KOPT-K1 (cell line): ENCODE measurements around the gene KRTAP13-2.

Experiments used
- H3K27ac ChIP-seq: fragments of 200-600 bp; sonication (generic); 2 replicates; pipeline ENCODE4 v1.5.1; 2016; ENCODE audit warnings: antibody characterized with exemption, mild to moderate bottlenecking, low read depth, low read length; ENCODE audit not compliant: poor library complexity, severe bottlenecking
- H3K36me3 ChIP-seq: fragments of 200-600 bp; sonication (generic); 2 replicates; pipeline ENCODE4 v1.5.1; 2017; ENCODE audit warnings: antibody characterized with exemption, mild to moderate bottlenecking, low read length, moderate library complexity; ENCODE audit not compliant: insufficient read depth
- H3K9me3 ChIP-seq: fragments of 200-600 bp; sonication (generic); 2 replicates; pipeline ENCODE4 v1.5.1; 2017; ENCODE audit warnings: antibody characterized with exemption, low read length, mild to moderate bottlenecking; ENCODE audit not compliant: insufficient read depth, poor library complexity, severe bottlenecking

Gene KRTAP13-2, protein sequence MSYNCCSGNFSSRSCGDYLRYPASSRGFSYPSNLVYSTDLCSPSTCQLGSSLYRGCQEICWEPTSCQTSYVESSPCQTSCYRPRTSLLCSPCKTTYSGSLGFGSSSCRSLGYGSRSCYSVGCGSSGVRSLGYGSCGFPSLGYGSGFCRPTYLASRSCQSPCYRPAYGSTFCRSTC

DNA sequence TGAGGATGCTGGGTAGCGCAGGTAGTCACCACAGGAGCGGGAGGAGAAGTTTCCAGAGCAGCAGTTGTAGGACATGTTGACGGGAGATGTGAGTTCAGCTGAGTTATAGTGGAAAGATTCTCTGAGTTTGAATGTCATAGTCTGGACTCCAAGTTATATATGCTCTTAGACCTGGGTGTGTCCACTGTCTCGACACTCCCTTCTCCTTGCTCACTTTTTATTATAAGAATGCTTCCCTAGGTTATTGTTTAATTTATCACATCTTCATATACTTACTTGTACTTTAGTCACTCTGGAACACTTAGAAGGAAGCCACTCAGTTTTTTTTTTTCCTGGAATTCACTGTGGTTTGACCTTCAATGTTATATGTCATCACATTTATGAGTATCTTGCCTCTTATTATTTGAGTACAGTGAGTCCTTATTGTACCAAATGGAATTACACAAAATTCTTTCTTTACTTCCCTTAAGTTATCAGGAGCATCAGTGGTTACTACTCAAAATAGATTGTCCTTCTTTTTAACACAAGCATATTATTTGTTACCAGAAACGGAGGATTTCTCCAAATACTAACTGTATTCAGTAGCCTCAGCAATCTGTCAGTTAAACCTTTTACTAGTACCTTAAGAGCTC lies at the start of gene KRTAP13-2:
Gene KRTAP13-2, minus strand, starts transcription at position 133 of the 632 bp plus-strand sequence. Its CDS starts 58 bp downstream, at position 75.
- Histone ChIP-seq H3K9me3 (no peaks in the 10 kb centered on the region), H3K36me3 (no peaks in the 10 kb centered on the region), H3K27ac (no peak within 1 kb of the TSS)

DNA sequence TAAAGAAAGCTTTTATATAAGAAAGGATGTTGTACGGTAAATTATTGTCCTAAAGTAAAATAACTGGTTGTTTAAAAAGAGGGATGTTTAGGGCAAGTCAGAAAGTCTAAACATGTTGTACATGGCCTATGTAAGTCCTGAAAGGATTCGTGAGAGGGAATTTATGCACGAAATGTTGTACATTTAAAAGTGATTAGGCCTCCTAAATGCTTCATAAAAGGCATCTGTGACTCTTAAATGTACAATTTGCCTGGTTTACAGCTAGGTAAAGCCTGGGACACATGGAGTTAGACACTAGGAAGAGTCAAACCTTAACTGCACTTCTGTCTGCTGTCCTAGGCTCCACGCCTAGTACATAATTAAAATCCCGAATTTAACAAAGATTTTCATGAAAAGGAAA lies 43.9 kb upstream of the KRTAP13-2 start:
- H3K27ac ChIP-seq, result no peak overlapping the region
- H3K9me3 ChIP-seq, result no peaks in the 10 kb centered on the region
- H3K36me3 ChIP-seq, result no peaks in the 10 kb centered on the region

DNA sequence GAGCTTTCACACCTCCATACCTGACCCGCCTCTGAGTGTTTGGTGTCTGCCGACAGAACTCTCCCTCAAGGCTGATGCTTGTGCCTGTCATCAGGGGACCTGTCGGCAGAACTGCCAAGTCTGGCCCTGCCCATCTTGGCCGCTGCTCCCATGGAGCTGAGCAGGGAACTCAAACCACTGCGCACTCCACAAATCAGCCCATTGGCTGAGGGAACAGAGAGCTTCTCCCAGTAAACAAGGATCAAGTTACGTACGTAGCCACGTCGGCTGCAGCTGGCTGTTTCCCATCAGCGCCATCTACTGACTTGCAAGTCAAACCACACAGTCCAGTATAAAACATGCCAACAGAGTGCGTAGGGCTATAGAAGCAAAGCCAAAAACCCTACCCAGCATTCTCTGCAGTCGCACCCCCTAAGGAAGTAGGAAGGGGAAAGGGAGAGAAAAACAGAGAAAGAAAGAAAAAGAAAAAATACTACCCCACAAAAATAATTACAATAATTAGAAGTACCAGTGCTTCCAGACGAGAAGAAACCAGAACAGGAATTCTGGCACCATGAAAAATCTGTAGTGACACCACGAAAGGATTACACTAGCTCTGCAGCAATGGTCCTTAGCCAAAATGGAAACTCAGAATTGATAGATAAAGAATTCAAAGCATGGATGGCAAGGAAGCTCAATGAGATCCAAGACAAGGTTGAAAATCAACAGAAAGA lies 36.9 kb upstream of the KRTAP13-2 start:
- Histone ChIP-seq H3K36me3 (no peaks in the 10 kb centered on the region), H3K27ac (no peak overlapping the region), H3K9me3 (peaks cover 7% of the 10 kb centered on the region)

DNA sequence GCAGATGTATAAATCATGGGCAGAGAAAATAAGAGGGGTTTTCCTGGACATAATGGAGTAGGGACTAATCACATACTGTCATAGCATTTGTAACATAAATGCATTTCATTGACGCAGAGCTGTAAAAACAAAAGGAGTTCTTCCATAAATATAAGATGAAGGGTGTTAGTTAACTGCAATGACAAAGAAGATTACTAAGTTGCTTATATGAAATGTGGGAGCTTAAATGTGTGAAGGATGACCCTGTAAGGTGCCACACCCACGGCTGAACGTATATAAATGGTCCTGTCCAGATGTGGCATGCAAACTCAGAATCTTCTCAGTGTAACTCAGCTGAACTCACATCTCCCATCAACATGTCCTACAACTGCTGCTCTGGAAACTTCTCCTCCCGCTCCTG lies 23.7 kb upstream of the KRTAP13-2 start, which contains the start of gene KRTAP13-1:
Gene KRTAP13-1, plus strand, starts transcription at position 301 of the 400 bp plus-strand sequence. Its CDS starts 56 bp downstream, at position 357.
- no peaks in the 10 kb centered on the region for H3K9me3 ChIP-seq
- no peaks in the 10 kb centered on the region for H3K36me3 ChIP-seq
- H3K27ac ChIP-seq, result no peak within 1 kb of the TSS

DNA sequence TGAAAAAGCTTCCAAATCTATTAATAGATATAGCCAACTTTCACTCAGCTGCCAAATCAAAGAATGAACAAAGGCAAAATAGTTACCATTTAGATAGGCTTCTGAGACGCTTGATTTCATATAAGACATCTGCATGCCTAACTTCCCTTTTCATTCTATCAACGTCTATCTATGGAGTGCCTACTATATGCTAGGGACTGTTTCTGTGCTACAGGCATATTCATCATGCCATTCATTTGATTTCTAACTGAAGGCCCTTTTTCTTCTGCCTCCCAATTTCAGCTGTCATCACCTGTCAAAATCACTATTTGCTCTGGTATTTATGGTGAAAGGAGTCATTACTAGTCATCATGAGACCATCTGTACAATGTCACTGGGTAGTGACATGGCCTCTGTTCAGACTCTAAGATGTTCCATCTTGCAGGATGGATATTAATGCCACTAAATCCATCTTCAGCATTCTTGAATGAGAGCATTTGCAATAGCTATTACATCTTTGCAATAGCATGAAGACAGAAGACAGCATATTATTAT lies 19.5 kb upstream of the KRTAP13-2 start:
- no peak overlapping the region for H3K27ac ChIP-seq
- peaks cover 5% of the 10 kb centered on the region for H3K9me3 ChIP-seq
- H3K36me3 ChIP-seq, result no peaks in the 10 kb centered on the region

DNA sequence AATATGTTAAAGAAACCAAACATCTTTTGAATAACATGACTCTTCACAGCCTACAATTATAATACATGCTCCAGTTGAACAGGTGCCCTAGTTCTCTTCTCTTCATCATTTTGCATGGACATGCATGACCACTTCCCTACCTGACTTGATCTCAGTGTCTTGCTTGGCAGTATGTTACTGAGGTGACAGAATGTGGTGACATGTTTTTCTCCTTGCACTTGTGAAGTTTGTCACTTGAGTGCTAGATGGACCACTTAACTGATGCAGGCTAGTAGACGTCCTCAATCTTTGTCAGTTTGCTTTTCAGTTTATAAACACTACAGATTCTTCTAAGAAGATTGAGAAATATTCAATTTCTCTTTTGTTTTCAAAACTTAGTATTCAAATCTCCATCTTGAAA lies 10.1 kb upstream of the KRTAP13-2 start:
- Histone ChIP-seq H3K27ac (no peak overlapping the region), H3K36me3 (no peaks in the 10 kb centered on the region), H3K9me3 (no peaks in the 10 kb centered on the region)

DNA sequence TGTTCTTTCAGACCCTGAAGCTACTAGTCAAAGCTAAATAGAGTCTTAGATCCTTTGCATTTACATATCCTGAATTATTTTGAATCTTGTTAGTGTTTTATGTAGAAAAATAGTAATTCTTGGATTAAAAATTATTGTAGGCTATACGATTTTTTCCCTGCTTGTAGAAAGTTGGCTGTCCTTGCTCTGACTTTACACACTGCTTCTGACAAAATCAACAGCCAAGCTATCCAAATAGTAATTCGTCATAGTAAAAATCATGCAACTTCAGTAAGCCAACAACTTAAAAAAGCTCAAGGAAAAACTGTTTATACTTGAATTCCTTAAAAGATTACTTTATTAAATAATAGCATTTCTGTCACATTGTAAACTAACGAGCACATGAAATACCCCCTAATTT lies 16.2 kb downstream of the KRTAP13-2 start:
- H3K27ac ChIP-seq, result no peak overlapping the region
- no peaks in the 10 kb centered on the region for H3K9me3 ChIP-seq
- H3K36me3 ChIP-seq, result no peaks in the 10 kb centered on the region

DNA sequence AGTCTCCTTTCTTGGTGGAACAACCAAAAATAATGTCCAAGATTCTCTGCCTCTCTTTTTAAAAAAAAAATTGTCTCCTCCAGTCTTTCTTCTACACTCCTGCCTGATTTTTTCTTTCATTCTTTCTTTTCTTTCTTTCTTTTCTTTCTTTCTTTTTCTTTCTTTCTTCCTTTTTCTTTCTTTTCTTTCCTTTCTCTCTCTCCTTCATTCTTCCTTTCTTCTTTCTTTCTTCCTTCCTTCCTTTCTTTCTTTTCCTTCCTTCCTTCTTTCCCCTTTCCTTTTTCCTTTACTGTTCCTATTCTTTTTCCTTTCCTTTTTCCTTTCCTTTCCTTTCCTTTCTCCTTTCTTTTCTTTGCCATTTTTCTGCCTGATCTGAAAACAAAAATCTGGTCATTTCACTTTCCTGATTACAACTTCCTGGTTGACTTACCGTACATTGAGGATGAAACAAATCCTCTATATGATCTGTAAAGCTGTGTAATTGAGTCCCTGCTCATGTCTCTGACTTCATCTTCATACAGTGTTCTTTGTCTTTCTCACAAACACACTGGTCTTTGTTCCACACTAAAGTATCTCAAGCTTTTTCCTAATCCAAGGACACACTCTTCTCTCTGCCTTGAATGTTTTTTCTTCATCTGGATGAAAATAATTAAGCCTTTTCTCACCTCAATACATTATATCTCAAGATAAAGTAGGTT lies 17.6 kb downstream of the KRTAP13-2 start:
- Histone ChIP-seq H3K36me3 (no peaks in the 10 kb centered on the region), H3K9me3 (no peaks in the 10 kb centered on the region), H3K27ac (no peak overlapping the region)

DNA sequence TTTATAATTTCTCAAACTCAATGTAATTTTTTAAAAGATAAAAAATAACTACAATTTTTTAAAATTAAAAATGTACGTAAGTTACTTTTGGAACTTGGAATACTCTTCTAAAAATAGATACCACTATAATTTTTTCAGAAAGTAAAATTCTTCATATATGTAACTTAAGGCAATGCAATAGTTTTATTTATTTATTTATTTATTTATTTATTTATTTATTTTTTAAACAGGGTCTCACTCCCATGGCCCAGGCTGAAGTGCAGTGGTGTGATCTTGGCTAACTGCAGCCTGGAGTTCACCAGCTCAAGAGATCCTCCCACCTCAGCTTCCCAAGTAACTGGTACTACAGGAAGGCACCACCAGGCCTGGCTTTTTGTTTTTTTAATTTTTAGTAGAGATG lies 20.5 kb downstream of the KRTAP13-2 start:
- H3K36me3 ChIP-seq, result no peaks in the 10 kb centered on the region
- no peaks in the 10 kb centered on the region for H3K9me3 ChIP-seq
- no peak overlapping the region for H3K27ac ChIP-seq

DNA sequence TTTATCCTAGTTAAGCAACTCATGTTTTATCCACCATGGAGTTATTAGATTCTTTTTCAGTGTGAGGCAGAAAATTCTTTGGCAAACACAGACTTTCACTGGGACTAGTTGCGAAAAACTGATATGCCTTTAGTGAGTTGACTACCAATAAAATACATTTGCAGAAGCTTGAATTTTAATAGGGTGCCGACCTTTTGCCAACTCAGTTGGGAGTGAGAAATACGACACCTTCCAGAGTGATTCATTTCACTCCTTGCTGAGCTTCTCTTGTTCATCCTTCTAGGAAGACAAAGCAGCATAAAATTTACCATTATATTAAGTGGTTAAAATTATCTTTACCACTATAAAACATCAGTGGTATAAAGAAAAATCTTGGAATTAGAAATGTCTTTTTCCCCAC lies 22.5 kb downstream of the KRTAP13-2 start:
- Histone ChIP-seq H3K27ac (no peak overlapping the region), H3K9me3 (no peaks in the 10 kb centered on the region), H3K36me3 (no peaks in the 10 kb centered on the region)

DNA sequence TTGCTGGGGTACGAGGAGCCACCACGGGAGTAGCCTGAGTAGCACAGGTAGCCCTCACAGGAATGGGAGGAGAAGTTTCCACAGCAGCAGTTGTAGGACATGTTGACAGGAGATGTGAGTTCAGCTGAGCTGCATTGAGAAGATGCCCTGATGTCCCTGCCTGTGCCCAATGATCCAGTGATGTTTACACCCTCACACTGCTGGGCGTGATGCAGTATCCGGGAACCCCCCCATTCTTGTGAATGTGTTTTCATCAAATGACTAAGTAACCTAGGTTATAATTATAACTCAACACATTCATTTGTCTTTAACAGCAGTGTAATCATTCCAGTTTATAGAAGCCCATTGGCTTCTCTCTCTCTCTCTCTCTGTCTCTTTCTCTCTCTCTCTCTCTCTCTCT lies 23.6 kb downstream of the KRTAP13-2 start, which contains the start of gene KRTAP23-1:
Gene KRTAP23-1, minus strand, starts transcription at position 101 of the 400 bp plus-strand sequence. Its CDS starts 0 bp downstream, at position 101.
- Histone ChIP-seq H3K9me3 (no peaks in the 10 kb centered on the region), H3K36me3 (no peaks in the 10 kb centered on the region), H3K27ac (no peak within 1 kb of the TSS)

DNA sequence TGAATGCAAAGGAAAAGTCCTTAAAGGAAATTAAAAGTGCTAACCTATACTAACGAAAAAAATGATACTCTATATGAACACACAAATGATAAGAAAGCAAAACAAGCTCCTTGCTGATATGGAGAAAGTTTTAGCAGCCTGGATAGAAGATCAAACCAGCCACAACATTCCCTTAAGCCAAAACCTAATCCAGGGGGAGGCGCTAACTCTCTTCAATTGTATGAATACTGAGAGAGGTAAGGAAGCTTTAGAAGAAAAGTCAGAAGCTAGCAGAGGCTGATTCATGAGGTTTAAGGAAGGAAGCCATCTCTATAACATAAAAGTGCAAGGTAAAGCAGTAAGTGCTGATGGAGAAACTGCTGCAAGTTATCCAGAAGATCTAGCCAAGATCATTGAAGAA lies 27.1 kb downstream of the KRTAP13-2 start:
- Histone ChIP-seq H3K27ac (no peak overlapping the region), H3K9me3 (no peaks in the 10 kb centered on the region), H3K36me3 (no peaks in the 10 kb centered on the region)

DNA sequence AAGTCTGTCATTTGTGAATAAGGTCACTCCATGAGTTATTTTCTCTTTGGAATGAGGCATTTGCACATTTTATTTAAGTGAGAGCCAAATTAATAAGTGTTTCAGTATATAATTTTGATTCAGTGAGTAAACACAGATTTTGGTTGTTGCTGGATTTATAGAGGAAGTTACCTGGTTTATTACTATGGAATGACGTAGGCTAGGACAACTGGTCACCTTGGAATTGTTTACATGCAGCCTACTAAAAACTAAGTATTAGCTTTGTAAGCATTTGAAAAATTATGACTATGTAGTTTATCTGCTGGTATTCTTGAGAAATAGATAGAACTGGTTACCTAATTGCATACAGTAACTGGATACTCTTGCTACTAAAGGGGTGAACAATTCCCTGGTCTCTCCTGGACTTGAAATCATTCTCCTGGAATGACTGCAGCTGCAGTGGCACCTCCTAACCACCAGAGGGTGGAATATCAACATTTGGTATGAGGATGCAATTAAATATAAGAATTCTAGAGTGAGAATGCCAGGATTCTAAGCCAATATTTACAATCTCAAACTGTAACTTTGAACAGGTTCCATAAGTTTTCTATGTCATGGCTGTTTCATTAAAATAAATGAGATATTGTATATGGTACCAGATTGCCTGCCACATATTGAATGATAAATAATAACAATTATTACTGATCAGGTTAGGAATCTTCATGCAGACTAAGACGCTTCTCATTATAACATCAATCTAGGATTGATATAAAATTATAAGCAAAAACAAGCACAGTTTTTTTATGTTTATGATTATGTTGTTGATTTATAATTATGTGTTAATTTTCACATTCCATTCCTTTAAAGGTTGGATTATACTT lies 31.1 kb downstream of the KRTAP13-2 start:
- Histone ChIP-seq H3K36me3 (no peaks in the 10 kb centered on the region), H3K27ac (no peak overlapping the region), H3K9me3 (no peaks in the 10 kb centered on the region)

DNA sequence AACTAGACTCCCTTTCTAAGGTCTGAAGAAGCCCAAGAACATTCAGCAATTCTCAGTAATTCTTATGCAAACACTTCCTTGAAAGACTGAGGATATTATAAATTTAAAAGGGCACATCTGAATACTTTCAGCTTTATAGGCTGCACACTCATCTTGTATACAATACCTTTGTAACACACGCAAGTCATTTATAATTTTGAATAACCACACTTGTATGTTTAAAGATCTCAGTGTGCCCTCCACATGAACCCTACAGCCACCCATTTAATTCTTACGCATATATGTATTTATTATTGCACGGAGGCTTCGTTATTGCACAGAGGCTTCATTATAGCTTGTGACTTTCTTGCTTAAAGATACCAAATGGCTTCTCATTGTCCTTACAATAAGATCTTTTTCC lies 33.4 kb downstream of the KRTAP13-2 start:
- Histone ChIP-seq H3K9me3 (no peaks in the 10 kb centered on the region), H3K36me3 (no peaks in the 10 kb centered on the region), H3K27ac (no peak overlapping the region)
